Eye (tissue), 1 donor: ENCODE data around the gene RASL10B.

Experiments used
- DNase-seq: peaks from one replicate; pipeline ENCODE4 v3.0.0-alpha.2; 2015

RASL10B gene

DNA sequence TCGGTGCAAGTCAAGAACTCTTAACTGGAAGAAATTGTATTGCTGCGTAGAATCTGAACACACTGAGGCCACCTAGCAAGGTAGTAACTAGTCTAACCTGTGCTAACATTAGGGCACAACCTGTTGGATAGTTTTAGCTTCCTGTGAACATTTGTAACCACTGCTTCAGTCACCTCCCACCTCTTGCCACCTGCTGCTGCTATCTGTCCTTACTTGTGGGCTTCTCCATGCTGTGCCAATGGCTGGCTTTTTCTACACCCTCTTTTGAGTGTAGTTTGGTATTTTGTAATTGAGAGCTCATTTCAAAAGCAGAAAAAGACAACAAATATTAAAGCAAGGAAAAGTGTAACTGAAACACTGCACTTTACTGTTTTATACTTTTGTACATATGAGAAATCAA, 7.7 kb upstream of the RASL10B start:
- DNase-seq, result no peak

DNA sequence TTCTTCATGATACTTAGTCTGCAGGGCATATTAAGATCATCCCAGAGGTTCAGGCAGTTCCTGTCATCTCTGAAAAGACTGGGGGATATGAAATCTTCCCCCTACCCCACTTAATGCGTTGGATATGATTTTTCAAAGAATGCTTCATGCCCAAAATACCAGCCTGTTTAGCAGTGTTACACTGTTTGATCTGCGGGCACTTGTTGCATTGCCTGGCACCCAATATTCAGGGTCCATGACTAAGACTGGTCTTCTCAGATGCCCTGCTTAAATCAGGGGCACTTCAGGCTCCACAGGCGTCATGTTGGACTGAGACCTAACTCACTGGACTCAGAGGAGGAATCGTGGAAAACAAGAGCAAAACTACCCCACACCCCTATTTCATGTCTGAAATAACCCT, 6.4 kb upstream of the RASL10B start:
- DNase-seq, result no peak

DNA sequence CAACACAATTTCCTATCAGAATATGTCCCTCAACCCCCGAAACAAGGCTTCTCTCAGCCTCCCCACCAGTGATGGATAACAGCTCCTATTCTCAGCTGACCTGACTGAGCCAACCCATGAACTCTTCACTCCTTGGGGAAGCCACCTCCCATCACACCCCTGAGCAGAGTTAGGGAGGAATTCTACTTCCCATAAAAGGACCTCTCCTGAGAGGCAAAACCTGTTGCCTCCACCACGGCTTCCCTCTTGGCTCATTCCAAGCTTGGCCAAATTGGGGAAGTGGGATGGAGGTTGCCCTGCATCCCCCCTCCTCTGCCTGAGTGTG, 5.7 kb upstream of the RASL10B start:
- DNase-seq, result no peak

DNA sequence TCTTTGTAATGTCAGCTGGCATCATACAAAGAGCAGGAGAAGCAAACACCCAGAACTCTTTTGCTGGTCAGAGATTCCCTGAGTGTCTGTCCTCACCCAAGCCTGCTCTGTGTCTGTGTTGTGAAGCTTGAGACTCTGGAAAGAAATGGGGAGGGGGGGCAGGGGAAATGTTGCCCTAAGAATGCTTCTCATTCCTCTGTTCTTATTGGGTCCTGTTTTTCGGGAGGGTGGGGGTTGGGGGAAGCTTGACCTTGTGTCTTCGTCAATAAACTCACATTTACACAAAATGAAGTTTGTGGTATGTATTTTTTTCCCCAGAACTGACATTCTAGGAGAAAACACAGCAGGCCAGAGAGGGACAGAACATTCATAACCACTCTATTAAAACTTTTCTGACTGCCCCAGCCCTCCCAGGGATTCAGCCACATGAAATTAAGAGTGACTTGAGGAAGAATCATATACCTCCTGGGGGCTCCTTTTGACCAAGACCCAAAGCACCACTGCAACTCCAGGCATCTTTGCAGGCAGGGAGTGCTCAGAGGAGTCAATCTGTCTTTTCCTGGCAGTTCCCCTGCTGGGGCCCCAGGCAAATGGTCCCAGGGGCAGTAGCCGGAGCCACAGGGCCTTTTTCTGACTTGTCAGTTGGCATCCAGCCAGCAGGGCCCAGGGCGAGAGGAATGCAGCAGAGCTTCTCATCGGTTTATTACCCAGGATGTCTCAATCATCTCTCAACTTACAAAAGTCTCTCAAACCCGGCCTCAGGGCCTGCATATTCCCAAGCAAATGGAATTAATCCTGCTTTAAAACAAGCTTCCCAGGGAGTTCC, 5.1 kb upstream of the RASL10B start:
- peak; percentile 72 for DNase-seq

DNA sequence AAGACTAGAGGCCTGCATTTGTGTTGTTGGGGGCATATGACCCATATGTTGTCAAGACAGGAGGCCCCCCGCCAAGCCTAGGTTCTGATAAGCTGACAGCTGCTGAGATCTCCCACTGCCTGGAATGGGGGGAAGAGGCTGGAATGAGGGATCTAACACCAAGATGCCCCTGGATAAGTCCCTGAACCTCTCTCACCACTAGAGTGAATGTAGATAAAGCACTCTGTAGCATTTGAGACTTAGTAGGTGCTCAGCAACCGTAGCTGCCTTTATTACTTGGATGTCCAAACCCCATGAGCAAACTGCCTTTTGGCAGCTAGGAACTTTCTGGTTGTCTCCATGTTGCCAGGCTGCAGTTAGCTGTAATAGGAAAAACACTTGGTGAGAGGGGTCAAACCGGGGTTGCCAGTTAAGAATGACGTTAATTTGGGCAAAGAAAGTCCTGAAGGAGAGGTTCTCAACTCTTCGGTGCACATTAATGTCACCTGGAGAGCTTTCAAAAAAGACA, 4.4 kb upstream of the RASL10B start:
- DNase-seq, result no peak

DNA sequence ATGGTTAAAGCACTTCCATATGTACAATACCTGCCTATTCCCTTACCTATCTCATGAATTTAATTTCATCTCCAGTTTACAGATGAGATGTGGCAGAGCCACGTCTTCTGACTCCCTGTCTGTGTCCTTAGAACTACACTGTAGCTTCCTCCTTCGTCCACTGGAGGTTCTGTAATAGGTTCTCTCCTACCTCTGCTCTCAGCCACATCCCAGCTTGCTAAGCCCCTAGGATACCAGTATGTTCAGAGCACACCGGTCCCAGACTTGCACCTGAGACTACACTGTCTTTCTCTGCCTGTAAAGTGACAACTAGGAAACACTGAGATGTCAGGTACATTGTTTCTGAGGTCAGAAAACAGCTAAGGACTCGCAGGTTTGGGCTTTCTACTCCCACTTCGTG, 3.8 kb upstream of the RASL10B start:
- no peak for DNase-seq

DNA sequence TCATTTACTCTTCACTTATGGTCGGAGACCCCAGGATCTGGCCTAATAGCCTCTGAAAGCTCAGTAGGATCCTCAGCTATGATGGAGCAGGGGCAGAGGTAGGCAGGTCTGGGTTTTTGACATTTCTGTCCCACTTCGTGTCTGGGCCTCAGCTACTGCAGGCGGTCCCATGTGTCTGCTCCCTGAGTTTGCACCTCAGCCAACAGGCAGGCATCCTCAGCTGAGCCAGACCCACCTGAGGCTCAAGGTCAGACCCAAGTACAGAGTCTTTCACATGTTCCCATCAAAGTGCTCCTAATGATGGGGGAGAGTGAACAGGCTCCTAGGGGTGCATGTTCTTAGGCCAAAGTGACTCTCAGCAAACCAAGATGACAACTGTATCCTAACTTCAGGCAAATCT, 2.9 kb upstream of the RASL10B start:
- no peak for DNase-seq

- no peak for DNase-seq
These were observed 2.0 kb upstream of the RASL10B start for GRCh38 chr17:35729405-35729833.

DNA sequence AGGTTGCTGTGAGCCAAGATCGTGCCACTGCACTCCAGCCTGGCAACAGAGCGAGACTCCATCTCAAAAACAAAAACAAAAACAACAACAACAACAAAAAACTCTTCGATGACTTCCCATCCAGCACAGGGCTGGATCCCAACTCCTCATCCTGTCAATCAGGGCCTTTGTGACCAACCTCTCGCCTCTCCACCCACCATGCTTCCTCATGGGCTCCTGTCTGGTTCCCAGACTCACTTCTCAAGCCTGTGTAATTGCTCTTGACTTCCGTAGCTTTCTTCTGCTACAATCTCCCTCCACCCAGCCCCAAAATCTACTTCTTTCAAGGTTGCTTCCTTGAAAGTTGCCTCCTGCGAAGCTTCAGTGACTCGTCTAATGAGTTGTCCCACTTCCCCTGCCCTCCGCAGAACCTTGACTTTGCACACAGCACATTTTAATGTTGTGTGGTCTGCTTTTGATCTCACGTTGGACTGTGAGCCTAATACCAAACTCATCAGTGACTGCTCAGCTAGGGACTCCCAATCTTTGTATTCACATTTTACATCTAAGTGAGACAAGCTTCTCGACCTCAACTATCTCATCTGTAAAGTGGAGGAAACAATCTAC, 936 bp upstream of the RASL10B start:
- DNase-seq, result no peak

- peak; percentile 47 for DNase-seq
These were observed 722 bp downstream of the RASL10B start for GRCh38 chr17:35731917-35732805.

DNA sequence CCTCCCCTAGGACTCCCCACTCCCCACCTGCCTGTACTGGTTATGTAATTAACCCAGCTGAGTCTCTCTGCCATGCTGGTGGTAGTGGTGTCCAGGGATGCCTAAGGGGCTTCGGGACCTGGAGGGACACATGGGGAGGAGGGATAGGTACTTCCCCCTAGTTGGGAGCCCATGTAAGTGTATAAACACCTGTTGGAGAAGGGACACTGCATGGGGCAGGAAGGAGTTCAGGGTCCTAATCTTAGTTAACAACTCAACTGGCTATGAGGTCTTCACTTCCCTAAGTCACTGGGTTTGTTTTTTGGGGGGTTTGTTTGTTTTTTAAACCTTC, 1.3 kb downstream of the RASL10B start:
- no peak for DNase-seq

DNA sequence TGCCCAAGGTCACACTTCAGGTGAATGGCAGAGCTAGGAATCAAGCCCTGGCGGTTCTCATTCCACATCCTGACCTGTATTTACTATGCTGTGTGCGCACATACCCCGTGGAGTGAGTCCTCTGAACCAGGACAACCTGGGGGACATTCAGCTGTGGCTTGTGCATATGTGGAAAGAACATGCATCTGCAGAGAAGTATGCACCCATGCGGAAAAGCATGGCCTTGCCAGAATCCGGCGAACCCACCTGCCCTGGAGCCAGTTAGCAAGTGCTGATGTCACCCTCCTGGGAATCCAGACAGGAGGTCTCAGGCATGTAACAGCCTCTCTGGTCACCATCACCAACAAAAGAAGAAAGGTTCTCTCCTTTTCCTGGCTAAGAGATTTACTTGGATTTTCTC, 1.9 kb downstream of the RASL10B start:
- no peak for DNase-seq

- DNase-seq, result no peak
These were observed 3.0 kb downstream of the RASL10B start for GRCh38 chr17:35734396-35734795.

- no peak for DNase-seq
These were observed 3.8 kb downstream of the RASL10B start for GRCh38 chr17:35735036-35735805.

DNA sequence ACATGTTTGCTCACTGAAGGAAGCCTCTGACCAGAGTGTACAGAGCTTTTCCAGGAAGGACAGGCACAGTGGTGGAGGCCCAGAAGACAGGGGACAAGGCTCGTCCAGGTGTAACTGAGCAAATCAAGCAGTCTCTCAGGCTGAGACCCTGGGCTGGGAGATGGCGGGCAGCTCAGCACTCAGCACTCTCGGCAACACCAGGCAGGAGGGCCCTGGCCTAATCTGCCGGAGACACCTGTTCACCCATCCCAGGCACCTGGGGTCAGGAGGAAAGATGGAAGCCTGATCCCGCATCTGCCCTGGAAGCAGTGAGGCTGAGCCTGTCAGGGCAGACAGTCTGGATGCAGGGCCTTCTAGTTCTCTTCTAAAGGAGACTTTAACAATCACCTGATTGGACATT, 4.8 kb downstream of the RASL10B start:
- DNase-seq, result no peak

DNA sequence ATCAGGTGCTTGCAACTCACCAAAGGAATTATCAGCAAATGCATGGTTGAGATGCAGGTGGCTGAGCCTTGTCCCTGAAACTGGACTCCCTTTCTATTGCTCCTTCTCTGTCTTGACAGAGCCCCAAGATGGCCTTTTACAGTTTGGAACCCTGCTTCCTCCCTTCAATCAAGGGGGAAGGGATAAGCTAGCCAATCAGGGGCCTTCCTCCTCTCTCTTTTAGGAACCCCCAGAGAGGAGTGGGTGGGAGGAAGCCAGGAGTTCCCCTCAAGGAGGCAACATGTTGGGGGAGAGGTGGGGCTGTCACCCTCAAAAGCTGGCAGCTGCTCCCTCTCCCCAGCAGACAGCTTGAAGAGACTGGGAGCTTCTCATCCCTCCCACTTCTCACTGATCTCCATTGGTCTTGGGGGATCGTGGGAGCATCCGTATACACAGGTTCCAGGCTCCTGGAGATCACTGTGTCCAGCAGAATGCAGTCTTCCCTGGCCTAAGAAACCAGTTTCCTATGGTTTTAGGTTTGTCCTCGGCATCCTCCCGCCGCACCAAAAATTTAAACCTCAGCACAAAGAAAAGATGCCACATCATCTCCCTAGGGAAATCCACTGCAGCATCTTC, 7.2 kb downstream of the RASL10B start:
- no peak for DNase-seq

- no peak for DNase-seq
These were observed 8.8 kb downstream of the RASL10B start for GRCh38 chr17:35740216-35740615.

- DNase-seq, result peak; percentile 58
These were observed 9.8 kb downstream of the RASL10B start for GRCh38 chr17:35740997-35741931.

DNA sequence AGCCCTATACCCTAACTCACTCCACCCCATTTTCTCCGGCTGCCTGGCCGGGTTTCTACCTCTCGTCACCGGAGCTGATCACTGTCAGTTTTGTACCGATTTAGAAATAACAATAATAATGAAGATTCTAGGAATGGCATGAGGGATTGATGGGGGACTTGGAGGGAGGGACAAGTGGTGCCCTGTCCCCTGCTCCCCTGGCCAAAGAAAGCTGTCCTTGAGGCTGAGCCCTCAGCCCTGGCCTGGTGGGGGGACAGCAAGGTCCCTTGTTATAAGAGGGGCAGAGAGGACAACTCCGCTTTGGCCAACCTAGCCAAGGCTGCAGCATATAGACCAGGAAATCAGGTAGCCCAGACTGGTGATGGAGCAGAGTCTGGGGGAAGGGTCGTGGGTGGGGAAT, 11.1 kb downstream of the RASL10B start:
- DNase-seq, result no peak

DNA sequence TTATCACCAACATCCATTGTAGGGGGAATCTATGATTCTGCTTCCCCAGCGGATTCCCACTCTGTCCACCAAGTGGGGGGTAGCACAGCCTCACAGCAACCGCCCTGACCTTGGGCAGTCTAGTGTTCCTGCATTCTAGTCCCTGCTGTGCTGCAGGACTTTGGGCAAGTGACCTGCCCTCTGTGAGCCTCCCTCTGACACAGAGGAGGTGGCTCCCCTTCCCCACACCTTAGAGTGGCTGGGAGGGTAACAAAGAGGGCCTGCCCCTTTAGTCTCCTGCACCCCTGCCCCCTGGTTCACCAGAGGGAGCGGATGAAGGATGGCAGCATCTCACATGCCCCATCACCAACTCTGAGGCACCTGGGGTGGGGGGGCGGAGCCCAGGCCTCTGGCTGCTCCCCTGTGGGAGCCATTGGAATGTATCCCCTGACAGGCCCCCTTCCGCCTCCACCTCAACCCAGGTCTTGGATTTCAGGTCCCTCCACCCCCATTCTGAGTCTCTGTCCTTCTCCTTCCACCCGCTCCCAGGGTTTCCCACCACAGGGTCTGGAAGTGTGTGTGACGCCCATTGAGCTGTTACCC, 11.5 kb downstream of the RASL10B start:
- no peak for DNase-seq
